Hematopoietic multipotent progenitor cell treated with erythropoietin and hydrocortisone succinate and interleukin-3 and kit ligand, for 15 days (in vitro differentiated cells): Measurements from ENCODE around the gene GABRG2.

Source experiments
- DNase-seq: peaks from one replicate; pipeline ENCODE4 v3.0.0-alpha.2; 2015; ENCODE audit warnings: low spot score

GABRG2 gene

DNA sequence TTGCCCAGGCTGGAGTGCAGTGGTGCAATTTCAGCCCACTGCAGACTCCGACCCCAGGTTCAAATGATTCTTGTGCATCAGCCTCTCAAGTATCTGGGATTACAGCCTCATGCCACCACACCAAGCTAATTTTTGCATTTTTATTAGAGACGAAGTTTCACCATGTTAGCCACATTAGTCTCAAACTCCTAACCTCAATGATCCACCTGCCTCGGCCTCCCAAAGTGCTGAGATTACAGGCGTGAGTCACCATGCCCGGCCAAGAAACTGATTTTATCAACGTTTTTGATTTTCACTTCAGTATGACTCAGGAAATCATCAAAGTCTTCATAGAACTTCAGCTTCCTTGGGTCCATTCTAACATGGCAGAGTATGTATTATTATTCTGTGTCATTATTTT, 125.4 kb downstream of the GABRG2 start:
- no peak for DNase-seq

DNA sequence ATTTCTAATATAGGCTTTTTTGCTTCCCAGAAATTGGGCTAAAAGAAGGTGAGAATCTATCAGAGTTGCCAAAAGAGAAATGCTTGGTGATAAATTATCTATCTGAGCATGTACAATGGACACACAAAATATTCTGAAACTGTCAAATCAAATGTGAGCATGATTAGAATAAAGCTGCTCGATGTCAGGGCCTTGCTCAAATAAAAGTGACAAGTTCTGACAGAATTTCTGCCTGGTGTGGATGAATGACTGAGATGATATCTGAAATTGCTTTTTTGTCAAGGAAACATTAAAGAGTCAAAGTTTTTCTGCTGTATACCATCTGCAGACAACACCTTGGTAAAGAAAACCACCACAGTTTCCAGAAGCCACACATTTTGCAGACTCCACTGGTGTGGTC, 128.8 kb downstream of the GABRG2 start:
- DNase-seq = no peak

DNA sequence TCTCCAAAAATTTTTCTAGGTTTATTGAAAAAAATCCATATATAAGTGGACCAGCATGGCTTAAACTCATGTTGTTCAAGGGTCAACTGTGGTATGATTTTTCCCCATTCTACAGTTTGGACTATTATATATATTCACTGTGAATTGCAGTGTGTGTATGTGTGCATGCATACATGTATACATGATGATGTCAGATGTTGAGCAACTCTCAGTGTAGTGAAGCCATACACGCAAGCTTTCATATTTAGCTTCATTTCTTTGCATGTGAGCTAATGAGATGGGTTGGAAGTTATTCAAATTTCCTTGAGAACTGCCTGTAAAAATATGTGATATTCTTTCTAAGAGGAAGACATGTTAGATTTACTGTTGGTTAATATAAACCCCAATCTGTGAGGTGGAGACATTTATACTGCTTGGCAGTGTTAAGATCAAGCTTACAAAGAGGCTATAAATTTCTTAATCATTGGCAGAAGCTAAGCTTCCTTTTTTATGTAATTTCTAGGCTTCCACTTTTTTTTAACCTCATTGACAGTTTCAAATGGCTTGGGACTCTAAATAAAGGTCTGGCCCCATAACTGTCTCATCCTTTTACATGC, 134.8 kb downstream of the GABRG2 start:
- DNase-seq = no peak
